HS-27A (cell line): Measurements from ENCODE around the gene NDUFC1.

Experiments used
- DNase-seq: peaks from one replicate; pipeline ENCODE4 v3.0.0-alpha.2; 2012; ENCODE audit warnings: low read depth, missing footprints

The NDUFC1 gene

DNA sequence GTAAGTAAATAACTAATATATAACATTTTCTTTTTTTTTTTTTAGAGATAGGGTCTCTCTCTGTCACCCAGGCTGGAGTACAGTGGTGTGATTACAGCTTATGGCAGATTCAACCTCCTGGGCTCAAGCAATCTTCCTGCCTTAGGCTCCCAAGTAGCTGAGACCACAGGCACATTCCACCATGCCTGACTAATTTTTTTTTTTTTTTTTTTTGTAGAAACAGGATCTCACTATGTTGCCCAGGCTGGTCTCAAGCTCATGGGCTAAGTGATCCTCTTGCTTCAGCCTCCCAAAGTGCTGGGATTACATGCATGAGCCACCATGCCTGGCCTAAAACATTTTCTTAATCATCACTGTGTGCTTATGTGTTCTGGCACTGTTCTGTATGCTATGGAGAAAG is 55.0 kb downstream of the NDUFC1 start:
- no peak for DNase-seq

DNA sequence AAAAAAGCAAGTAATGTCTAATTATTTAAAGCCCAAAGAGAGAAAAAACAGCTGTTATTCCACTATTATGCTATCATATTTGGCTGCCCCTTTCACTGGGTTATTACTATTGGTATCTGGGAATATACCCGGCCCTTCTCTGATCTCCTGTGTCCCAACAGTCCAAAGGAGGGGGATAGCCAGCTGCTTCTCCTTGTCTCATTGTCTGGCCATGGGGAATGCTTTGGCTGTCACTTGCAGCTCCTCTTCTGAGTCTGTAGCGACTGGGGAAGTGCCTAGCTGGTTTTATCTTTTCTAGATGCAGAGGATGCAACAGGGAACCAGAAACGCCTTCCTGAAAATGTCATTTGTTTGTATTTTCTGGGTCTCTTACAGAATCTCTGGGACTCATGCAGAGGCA is 56.1 kb downstream of the NDUFC1 start:
- DNase-seq: no peak

DNA sequence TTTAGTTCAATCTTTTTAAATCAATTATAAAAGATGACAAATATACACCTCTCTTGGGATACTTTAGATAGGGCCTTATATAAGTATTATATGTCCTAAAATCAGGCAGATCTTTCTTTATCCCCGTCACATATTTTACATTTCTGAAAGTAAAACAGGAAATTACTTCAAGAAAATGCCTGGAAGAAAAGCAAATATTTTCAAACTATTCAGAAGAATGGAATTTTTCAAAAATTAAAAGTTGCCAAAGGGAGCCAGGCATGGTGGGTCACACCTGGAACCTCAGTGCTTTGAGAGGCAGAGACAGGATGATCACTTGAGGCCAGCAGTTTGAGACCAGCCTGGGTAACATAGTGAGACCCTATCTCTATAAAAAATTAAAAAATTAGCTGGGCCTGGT is 56.7 kb downstream of the NDUFC1 start:
- peak; percentile 70 for DNase-seq

DNA sequence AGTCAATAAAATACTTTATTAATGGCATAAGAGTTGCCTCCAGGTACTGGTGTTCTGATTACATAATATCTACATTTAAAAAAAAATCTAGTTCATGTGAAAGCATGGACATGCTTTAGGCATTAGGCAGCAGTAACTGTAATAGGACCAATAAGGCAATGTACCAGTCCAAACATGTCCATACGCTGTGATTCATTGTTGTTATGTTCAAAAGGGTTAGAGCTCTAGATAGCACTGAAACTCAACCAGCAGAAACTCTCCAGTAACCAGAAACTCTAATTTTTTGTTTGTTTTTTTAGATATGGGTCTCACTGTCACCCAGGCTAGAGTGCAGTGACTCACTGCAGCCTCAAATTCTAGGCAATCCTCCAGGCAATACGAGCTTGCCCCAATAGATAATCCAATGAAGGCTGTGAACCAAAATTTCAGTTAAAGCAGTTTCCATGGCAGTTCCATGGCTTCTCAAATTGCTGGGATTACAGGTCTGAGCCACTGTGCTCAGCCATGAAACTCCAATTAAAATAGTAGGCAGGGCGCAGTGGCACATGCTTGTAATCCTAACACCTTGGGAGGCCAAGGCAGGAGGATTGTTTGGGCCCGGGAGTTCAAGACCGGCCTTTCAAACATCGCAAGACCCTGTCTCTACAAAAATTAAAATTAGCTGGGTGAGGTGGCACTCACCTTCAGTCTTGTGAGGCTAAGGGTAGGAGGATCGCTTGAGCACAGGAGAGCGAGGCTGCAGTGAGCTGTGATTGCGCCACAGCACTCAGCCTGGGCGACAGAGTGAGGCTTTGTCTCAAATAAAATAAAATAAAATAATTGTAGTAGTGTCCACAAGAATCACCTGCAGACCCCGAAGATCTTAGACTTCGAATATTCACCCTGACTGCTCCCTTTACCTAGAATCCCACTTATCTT is 58.6 kb downstream of the NDUFC1 start:
- DNase-seq: peak; percentile 96

DNA sequence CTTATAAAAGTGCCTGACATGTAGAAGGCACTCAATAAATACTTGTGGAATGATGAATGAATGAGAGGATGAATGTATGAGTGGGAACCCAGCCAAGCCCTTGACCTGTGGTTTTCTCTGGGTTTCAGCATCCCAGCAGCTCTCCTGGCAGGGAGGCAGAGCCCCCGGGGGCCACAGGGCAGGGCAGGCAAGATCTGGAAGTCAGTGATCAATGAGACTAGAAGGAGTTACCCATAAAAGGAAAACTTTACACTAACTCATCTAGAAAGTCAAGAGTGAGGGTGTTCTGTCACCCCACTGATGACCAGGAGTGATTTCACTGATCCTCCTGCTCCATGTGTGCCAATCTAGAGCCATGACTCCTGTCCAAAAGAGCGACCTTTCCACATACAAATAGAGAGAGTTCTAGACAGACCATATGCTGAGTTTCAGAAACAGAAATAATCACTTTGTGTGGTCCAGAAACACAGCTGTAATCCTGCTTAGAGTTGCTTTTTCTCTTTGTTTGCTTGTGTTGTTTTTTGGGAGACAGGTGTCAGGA is 59.7 kb downstream of the NDUFC1 start:
- DNase-seq: peak; percentile 96

DNA sequence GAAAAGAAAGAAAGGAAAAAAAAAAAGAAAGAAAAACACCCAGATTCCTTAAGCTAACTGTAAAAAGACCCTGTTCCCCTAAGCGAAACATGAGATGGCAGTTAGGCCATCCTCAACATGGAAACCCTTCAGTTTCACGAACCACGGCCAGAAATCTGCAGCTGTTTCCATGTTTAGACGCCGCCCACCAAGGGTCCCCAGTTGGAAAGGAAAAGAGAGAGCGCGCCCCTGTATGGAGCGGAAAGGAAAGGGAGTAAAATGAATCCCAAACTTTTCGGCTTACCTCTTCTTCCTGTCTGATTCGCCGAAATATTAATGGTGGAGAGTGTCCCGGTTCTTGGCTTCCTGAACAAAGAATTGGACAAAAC is 60.5 kb downstream of the NDUFC1 start:
- DNase-seq: no peak

DNA sequence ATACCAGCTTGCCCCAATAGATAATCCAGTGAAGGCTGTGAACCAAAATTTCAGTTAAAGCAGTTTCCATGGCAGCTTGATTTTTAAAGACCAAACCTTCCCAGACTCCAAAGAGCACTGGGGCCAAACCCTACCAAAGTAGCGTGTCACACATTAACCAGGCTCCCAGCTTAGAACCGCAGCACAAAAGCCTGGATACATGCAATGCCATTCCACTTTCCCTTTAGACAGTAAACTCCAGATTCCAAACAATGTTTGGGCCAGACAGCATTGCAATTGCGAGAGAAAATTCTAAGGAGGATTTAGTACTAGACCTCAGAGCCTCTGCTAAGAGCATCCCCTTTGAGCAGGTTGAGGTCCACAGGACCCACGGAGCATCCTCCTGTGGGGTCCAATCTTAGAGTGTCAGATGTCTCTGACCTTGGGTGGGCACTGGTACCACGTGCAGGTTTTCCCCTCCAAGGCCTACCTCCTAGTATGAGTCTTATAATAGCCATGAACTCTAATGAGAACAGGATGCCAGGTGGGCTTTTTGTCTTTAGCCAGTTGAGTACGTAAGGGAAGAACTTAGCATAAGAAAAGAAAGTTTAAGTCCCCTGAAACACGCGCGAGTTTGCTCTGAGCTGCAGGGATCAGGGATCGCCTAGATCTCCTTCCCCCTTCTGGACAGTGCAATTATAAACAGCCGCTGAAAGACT is 61.0 kb downstream of the NDUFC1 start:
- no peak for DNase-seq
